Keratinocyte (primary cell): ENCODE data around the gene GABRQ.

Source experiments
- CTCF ChIP-seq, 3 experiments: IDR thresholded peaks in 1 of 3; conservative IDR thresholded peaks in 1 of 3; optimal IDR thresholded peaks in 1 of 3; 2 replicates in 2 of 3; 3 replicates in 1 of 3; pipeline versions ENCODE3 to v1.5.1; 2011; ENCODE audit warnings: low read length in 3 of 3, mild to moderate bottlenecking in 3 of 3, moderate library complexity in 2 of 3, control low read depth in 1 of 3, inconsistent platforms in 1 of 3; ENCODE audit not compliant: insufficient read depth in 2 of 3; ENCODE audit errors: extremely low read depth in 1 of 3
- EZH2 ChIP-seq: IDR thresholded peaks from one replicate; pipeline ENCODE4 v1.6.1; 2012; ENCODE audit warnings: inconsistent platforms, mild to moderate bottlenecking, low read length, moderate library complexity

GRCh38 chrX:152640034-152640818 is 2.5 kb downstream of the GABRQ start:
- no peak for TF ChIP-seq CTCF (optimal IDR thresholded peaks at IDR 0.05 in 1 of 3, IDR thresholded peaks at IDR 0.05 in 1 of 3, conservative IDR thresholded peaks at IDR 0.05 in 1 of 3; ENCODE audit: extremely low read depth in 1 of 3, insufficient read depth in 2 of 3, low read length in 3 of 3)
- no peak for TF ChIP-seq EZH2
